GM10248 (cell line): ENCODE data around the gene PLXNA2.

ENCODE experiments used
- CTCF ChIA-PET: fragments of 300-600 bp; sonication (Branson Sonifier 250); formaldehyde crosslinking; extraction: SDS; loops from one replicate; lab custom pipeline; 2021; ENCODE audit warnings: antibody characterized with exemption; lab: Yijun Ruan, JAX
- POLR2A ChIA-PET: fragments of 350-650 bp; sonication (Branson Sonifier 250); formaldehyde crosslinking; extraction: SDS; loops from one replicate; lab custom pipeline; 2020; ENCODE audit warnings: antibody characterized with exemption; lab: Yijun Ruan, JAX
- DNase-seq: peaks from one replicate; pipeline ENCODE4 v3.0.0; 2012; ENCODE audit errors: extremely low spot score
- TF ChIP-seq, protein P1 (sequence below): IDR thresholded peaks from 2 replicates; pipeline ENCODE4 v1.5.1; 2012; ENCODE audit warnings: mild to moderate bottlenecking, low read depth; ENCODE audit errors: extremely low read depth, missing control alignments, control extremely low read depth

PLXNA2 gene

DNA sequence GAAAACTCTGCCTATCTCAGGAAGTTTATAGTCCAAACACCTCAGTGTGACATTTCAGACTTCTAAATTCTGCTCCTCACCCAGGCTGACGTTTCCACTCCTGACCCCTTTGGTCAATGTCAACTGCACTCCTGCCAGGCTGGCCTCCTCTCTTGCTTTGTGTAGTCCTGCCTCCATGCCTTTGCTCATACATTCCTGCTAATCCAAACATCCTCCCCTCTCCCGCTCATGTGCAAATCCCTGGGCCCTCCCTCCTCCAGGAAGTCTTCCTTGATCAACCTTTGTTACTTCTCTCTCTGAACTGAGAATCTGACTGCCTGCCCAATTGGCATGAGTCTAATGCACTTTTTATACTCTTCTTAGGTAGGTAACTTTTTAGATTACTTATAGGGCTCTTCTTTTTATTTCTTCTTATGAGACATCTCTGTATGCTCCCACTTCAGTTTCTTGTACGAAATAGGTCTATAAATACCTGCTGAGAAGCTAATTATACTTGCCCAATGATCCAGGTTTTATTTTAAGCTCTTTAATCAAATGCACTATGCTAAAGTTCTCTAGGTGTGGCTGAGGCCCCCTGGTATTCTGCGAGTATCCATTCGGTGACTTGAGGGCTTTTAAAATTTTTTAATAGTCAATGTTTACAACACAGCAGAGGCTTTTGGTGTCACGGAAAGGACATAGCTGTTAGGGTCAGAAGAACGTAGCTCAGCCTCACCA, 128.1 kb downstream of the PLXNA2 start:
- POLR2A ChIA-PET = no interaction called here
- TF ChIP-seq, protein P1, sequence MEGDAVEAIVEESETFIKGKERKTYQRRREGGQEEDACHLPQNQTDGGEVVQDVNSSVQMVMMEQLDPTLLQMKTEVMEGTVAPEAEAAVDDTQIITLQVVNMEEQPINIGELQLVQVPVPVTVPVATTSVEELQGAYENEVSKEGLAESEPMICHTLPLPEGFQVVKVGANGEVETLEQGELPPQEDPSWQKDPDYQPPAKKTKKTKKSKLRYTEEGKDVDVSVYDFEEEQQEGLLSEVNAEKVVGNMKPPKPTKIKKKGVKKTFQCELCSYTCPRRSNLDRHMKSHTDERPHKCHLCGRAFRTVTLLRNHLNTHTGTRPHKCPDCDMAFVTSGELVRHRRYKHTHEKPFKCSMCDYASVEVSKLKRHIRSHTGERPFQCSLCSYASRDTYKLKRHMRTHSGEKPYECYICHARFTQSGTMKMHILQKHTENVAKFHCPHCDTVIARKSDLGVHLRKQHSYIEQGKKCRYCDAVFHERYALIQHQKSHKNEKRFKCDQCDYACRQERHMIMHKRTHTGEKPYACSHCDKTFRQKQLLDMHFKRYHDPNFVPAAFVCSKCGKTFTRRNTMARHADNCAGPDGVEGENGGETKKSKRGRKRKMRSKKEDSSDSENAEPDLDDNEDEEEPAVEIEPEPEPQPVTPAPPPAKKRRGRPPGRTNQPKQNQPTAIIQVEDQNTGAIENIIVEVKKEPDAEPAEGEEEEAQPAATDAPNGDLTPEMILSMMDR = no peak
- no peak for DNase-seq
- CTCF ChIA-PET = interaction anchor here (0.8 to 3.3 kb wide), 6 partner anchors 12 to 129 kb away, joined by 3 to 12 read pairs (median 4); partner anchors contain the start of gene PLXNA2

DNA sequence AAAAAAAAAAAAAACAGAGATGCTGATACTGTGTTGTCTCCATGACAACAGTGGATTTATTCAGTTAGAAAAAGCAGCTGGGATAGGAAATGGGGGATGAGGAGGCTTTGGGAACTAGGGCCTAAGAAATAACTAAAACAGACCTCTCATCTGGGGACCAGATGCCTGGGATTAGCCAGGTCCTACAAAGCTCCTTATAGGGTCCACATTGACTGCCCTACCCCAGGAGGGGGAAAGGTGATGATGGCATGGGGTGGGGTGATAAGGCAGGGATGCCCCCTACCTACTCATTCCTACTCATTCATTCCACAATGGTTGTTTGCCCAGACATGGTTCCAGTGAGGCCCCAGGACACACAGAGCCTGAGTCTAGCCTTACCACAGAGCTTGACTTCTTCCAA, 131.2 kb downstream of the PLXNA2 start:
- ChIA-PET POLR2A (no interaction called here), CTCF (interaction anchor here (2.0 to 3.9 kb wide), 4 partner anchors 11 to 132 kb away, joined by 10 to 20 read pairs (median 12); partner anchors contain the start of gene PLXNA2)
- TF ChIP-seq, protein P1 = no peak
- DNase-seq = no peak

DNA sequence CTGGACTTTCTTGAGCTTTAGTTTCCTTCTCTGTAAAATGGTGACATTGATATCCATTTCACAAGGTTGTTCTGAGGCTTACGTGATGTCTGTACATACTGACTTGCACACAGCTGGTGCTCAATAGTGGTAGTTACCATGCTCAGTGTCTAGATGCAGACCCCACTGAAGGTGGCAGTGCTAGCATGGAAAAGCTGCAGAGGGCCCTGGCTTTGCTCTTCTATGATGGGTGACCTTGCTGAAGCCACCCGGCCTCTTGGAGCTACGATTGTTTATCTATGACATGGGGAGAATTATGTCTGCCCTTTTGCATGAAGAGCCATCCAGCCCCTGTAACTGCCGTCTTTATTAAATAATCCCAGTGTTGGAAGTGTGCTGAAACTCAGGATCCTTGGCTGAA, 131.8 kb downstream of the PLXNA2 start:
- TF ChIP-seq, protein P1 = no peak
- ChIA-PET CTCF (interaction anchor here (0.8 to 3.9 kb wide), 6 partner anchors 10 to 132 kb away, joined by 3 to 20 read pairs (median 7); partner anchors contain the start of gene PLXNA2), POLR2A (no interaction called here)
- no peak for DNase-seq

DNA sequence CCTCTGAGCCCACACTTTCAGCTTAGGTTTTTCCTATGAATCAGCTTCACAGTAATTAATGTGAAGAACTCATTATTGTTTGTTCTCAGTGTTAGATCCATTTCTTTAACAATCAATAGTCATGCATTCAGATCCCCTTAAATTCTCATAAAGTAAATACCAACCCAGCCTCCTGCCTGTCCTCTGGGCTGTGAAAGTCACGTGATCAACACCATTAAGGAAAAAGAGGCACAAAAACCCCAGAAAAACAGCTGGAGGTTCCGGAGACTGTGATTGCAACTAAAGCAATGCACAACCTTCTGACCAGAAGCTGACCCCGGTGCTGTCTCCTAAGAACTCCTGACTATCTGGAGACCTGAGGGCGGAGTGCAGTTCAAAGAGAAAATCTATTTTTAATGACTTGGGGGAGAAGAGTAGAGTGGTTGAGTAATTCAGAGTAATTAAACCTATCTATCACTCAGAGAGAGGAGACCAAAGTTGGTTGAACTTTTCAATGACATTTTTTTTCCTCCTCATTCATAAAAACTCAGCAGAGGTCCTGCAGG, 132.5 kb downstream of the PLXNA2 start:
- TF ChIP-seq, protein P1 = no peak
- ChIA-PET POLR2A (no interaction called here), CTCF (interaction anchor here (0.8 to 3.9 kb wide), 8 partner anchors 10 to 133 kb away, joined by 3 to 20 read pairs (median 3); partner anchors contain the start of gene PLXNA2)
- no peak for DNase-seq

DNA sequence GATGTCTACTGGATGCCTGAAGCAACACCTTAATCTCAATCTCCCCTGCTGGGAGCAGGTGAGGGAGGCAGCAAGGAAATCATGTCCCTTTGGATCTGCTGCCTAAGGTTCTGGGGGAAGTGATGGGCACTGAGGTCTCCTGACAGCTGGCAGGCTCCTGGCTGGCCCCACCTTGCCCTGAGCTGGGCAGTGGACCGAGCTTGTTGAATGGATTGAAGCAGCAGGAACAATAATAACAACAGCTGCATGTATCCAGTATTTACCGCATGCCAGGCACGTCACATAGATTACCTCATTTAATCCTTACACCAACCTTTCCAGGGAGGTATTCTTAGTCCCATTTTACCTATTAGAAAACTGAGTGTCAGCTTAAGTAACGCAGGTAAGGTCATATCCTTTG, 133.9 kb downstream of the PLXNA2 start:
- CTCF ChIA-PET = interaction anchor here (1.1 to 3.9 kb wide), 5 partner anchors 15 to 134 kb away, joined by 3 to 20 read pairs (median 6); partner anchors contain the start of gene PLXNA2
- TF ChIP-seq, protein P1 = no peak
- DNase-seq = no peak
- POLR2A ChIA-PET = no interaction called here

DNA sequence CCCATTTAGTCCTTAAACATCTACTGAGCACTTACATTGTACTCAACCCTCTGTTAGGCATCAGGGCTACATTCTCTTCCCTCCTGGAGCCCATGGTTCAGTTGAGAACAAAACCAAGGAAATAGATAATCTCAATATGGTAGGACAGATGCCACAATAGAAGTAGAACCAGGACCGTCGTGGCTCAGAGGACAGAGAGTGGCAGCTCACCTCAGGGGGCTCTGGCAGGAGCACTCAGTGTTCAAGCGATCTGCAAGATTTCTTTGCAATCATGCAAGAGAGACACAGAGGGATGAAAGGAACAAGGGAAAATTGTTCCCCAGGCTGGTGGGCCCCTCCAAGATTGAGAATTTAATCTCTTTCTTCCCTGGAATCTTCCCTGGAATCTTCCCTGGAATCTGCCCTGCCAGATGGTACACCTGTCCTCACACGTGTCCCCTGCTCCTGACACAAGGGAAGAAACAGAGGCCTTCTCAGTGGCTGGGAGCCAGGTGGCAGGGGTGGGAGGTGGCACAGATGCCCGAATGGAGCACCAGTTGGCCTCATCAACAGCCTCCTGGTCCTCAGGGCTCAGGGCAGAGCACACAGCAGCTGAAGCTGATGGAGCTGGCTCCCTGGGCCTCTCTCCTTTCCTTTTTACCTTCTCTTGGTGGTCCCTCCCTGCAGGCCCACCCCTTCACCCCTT, 135.4 kb downstream of the PLXNA2 start:
- CTCF ChIA-PET = no interaction called here
- TF ChIP-seq, protein P1 = no peak
- DNase-seq = no peak
- POLR2A ChIA-PET = no interaction called here
